ENCODE results near the gene MACROD2. TPM values are rescaled to one million over a fixed set of nuclear protein-coding genes. Genes with fewer than 3 reads are reported as not detected.

Gene MACROD2
- total and polyA plus RNA-seq, 2 experiments from 2014 or later: 2.8 to 4.3 TPM

DNA sequence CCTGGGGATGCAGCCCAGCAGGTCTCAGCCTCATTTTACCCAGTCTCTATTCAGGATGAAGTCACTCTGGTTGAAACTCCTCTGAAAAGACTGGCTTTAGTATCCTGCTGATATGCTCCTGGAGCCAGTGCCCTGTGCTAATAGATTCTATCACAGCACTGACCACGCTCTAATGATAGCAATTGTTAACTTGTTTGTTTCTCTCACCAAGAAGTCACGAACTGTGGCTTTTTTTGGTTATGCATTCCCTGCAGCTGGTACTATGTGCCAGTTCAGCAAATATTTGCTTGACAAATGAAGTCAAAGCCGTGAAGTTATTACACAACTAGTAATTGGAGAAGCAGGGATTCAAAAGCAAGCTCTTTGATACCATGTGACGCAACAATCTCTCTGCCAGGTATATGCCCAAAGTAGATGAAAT, 1823.3 kb downstream of the MACROD2 start:
- no peaks in the 10 kb centered on the region for H3K79me2 ChIP-seq (replicated peaks; ENCODE audit: insufficient read depth)
- no peaks in the 10 kb centered on the region for H3F3A ChIP-seq (replicated peaks; ENCODE audit: low read depth)
- Mint-ChIP-seq H3K27me3 (ENCODE audit: insufficient read depth, low read depth, poor library complexity) (no peaks in the 10 kb centered on the region), H3K4me1 (peaks cover 8% of the 10 kb centered on the region), H3K4me3 (no peak overlapping the region), H3K36me3 (ENCODE audit: low read depth) (no peaks in the 10 kb centered on the region), H3K27ac (no peak overlapping the region), H3K9me3 (no peaks in the 10 kb centered on the region)
- H3K36me3 ChIP-seq (ENCODE audit: insufficient read depth): no peaks in the 10 kb centered on the region
- 0 out of 2 replicates have a peak overlapping the region, but pooled peaks have one; percentile 34 for H3K4me2 ChIP-seq
- no peaks in the 10 kb centered on the region for H4K20me1 ChIP-seq (replicated peaks; ENCODE audit: insufficient read depth)
- H3K4me1 ChIP-seq (ENCODE audit: insufficient read depth): peaks cover 5% of the 10 kb centered on the region; the same call in 1 of the 2 replicates
- H3K27me3 ChIP-seq (ENCODE audit: insufficient read depth): no peaks in the 10 kb centered on the region
- TF ChIP-seq JUNB (IDR thresholded peaks at IDR 0.05; ENCODE audit: unreplicated experiment) (no peak), EZH2phosphoT487 (IDR thresholded peaks at IDR 0.05; ENCODE audit: unreplicated experiment) (no peak), ZNF331 (CRISPR knock-in tag; IDR thresholded peaks at IDR 0.05; ENCODE audit: low read depth) (no peak), EZH2 (IDR thresholded peaks at IDR 0.05; ENCODE audit: low read depth, unreplicated experiment) (no peak), ZNF114 (CRISPR knock-in tag; IDR thresholded peaks at IDR 0.05) (no peak), ETS1 (IDR thresholded peaks at IDR 0.05) (no peak), STAT1 (IDR thresholded peaks at IDR 0.05; ENCODE audit: unreplicated experiment) (no peak), NANOG (IDR thresholded peaks at IDR 0.05; ENCODE audit: borderline replicate concordance) (no peak)
- H3K4me3 ChIP-seq: no peak overlapping the region
- DNase-seq (ENCODE audit: low spot score): no peak
- H2AFZ ChIP-seq: peak overlapping the region; percentile 90
- peak; percentile 75 for ATAC-seq
- no peak overlapping the region for H3K27ac ChIP-seq (ENCODE audit: low read depth)
- peaks cover 7% of the 10 kb centered on the region for H3K9me2 ChIP-seq (ENCODE audit: insufficient read depth)

- H3K4me1 Mint-ChIP-seq: peaks cover 16% of the 10 kb centered on the region
- no peak for ATAC-seq
- no peak for TF ChIP-seq EZH2phosphoT487 (IDR thresholded peaks at IDR 0.05; ENCODE audit: unreplicated experiment)
- no peak for TF ChIP-seq STAT1 (IDR thresholded peaks at IDR 0.05; ENCODE audit: unreplicated experiment)
- TF ChIP-seq EZH2 (IDR thresholded peaks at IDR 0.05; ENCODE audit: low read depth, unreplicated experiment): no peak
- no peak for TF ChIP-seq ETS1 (IDR thresholded peaks at IDR 0.05)
- no peak for TF ChIP-seq ZNF331 (CRISPR knock-in tag; IDR thresholded peaks at IDR 0.05; ENCODE audit: low read depth)
- no peak for TF ChIP-seq ZNF462 (CRISPR knock-in tag; IDR thresholded peaks at IDR 0.05)
- no peak for TF ChIP-seq POLR2AphosphoS5 (IDR thresholded peaks at IDR 0.05; ENCODE audit: low read depth)
Measured at GRCh38 chr20:15823718-15824117, 1828.4 kb downstream of the MACROD2 start.

More at GRCh38 chr20:15823718-15824117, 1828.4 kb downstream of the MACROD2 start:
- H3K9me2 ChIP-seq (ENCODE audit: insufficient read depth): no peaks in the 10 kb centered on the region
- Mint-ChIP-seq H3K4me3 (no peak overlapping the region), H3K9me3 (no peaks in the 10 kb centered on the region), H3K36me3 (ENCODE audit: low read depth) (no peaks in the 10 kb centered on the region), H3K27ac (no peak overlapping the region), H3K27me3 (ENCODE audit: insufficient read depth, low read depth, poor library complexity) (no peaks in the 10 kb centered on the region)
- no peaks in the 10 kb centered on the region for H3K27me3 ChIP-seq (ENCODE audit: insufficient read depth)
- no peak overlapping the region for H3K4me3 ChIP-seq
- peaks cover 13% of the 10 kb centered on the region for H3K4me1 ChIP-seq (ENCODE audit: insufficient read depth)
- no peak overlapping the region for H2AFZ ChIP-seq
- no peaks in the 10 kb centered on the region for H3F3A ChIP-seq (replicated peaks; ENCODE audit: low read depth)
- H3K27ac ChIP-seq (ENCODE audit: low read depth): no peak overlapping the region
- H4K20me1 ChIP-seq (replicated peaks; ENCODE audit: insufficient read depth): no peaks in the 10 kb centered on the region
- H3K79me2 ChIP-seq (replicated peaks; ENCODE audit: insufficient read depth): no peaks in the 10 kb centered on the region
- no peak for DNase-seq (ENCODE audit: low spot score)
- no peak overlapping the region for H3K4me2 ChIP-seq
- no peaks in the 10 kb centered on the region for H3K36me3 ChIP-seq (ENCODE audit: insufficient read depth)

Measured in GM23338 (cell line).